ENCODE data around the gene LRRC4B. TPM values are rescaled to one million over a fixed set of nuclear protein-coding genes. Genes with fewer than 3 reads are reported as not detected.

LRRC4B gene
- total and polyA plus RNA-seq, 2 of the 13 experiments (the other 11 are each of a cell fraction or from before 2014, with no cell fraction given), result not detected

- TF ChIP-seq UBTF (CRISPR knock-in tag; IDR thresholded peaks at IDR 0.05) (0 out of 2 replicates have a peak, but pooled peaks have one; percentile 22), ZBTB14 (CRISPR knock-in tag; IDR thresholded peaks at IDR 0.05) (no peak), RFX1 (IDR thresholded peaks at IDR 0.05) (peak; percentile 50), ZNF441 (CRISPR knock-in tag; IDR thresholded peaks at IDR 0.05; ENCODE audit: borderline replicate concordance) (no peak), SMARCE1 (IDR thresholded peaks at IDR 0.05; ENCODE audit: borderline replicate concordance) (no peak), KDM5A (IDR thresholded peaks at IDR 0.05; ENCODE audit: borderline replicate concordance, low read length) (no peak), BRF2 (CRISPR knock-in tag; IDR thresholded peaks at IDR 0.05) (no peak), ZNF33B (CRISPR knock-in tag; IDR thresholded peaks at IDR 0.05) (no peak), ZNF704 (CRISPR knock-in tag; IDR thresholded peaks at IDR 0.05; ENCODE audit: borderline replicate concordance) (no peak), ZNF713 (CRISPR knock-in tag; IDR thresholded peaks at IDR 0.05) (no peak), SP5 (CRISPR knock-in tag; IDR thresholded peaks at IDR 0.05; ENCODE audit: borderline replicate concordance, low read depth) (no peak), YEATS2 (CRISPR knock-in tag; IDR thresholded peaks at IDR 0.05; ENCODE audit: borderline replicate concordance) (0 out of 2 replicates have a peak, but pooled peaks have one; percentile 34), ZNF468 (CRISPR knock-in tag; IDR thresholded peaks at IDR 0.05) (no peak), ZNF460 (CRISPR knock-in tag; IDR thresholded peaks at IDR 0.05; ENCODE audit: borderline replicate concordance) (no peak), ZNF274 (CRISPR knock-in tag; IDR thresholded peaks at IDR 0.05) (no peak), TBL1XR1 (IDR thresholded peaks at IDR 0.05; ENCODE audit: borderline replicate concordance, low read length, partially characterized antibody) (no peak), TEF (CRISPR knock-in tag; IDR thresholded peaks at IDR 0.05) (no peak), ZNF205 (CRISPR knock-in tag; IDR thresholded peaks at IDR 0.05) (no peak), FOXJ3 (CRISPR knock-in tag; IDR thresholded peaks at IDR 0.05; ENCODE audit: borderline replicate concordance) (no peak), HNRNPH1 (optimal IDR thresholded peaks at IDR 0.05; ENCODE audit: low read depth, low read length) (no peak), RXRA (CRISPR knock-in tag; IDR thresholded peaks at IDR 0.05) (peak; percentile 52; the same call in 1 of the 2 replicates), RELA (CRISPR knock-in tag; IDR thresholded peaks at IDR 0.05) (no peak), ZNF674 (CRISPR knock-in tag; IDR thresholded peaks at IDR 0.05; ENCODE audit: low read depth) (no peak), ATM (IDR thresholded peaks at IDR 0.05; ENCODE audit: borderline replicate concordance) (no peak), ZNF232 (CRISPR knock-in tag; IDR thresholded peaks at IDR 0.05; ENCODE audit: borderline replicate concordance) (no peak), PHF8 (CRISPR knock-in tag; IDR thresholded peaks at IDR 0.05) (peak; percentile 42; the same call in 1 of the 2 replicates)
These were observed 54.4 kb downstream of the LRRC4B start, which contains the start of gene ASPDH (continued) for GRCh38 chr19:50513746-50514345.

Data from HepG2 (cell line).